ENCODE data around the gene TMEM205.
A peak's percentile ranks its signal among the peaks of the same experiment; 100 is the strongest.
"Not testable (repeated sequence)": the region's sequence is repeated elsewhere in the genome, so short reads cannot be mapped to it uniquely, and the experiment has no call there.

Gene TMEM205

DNA sequence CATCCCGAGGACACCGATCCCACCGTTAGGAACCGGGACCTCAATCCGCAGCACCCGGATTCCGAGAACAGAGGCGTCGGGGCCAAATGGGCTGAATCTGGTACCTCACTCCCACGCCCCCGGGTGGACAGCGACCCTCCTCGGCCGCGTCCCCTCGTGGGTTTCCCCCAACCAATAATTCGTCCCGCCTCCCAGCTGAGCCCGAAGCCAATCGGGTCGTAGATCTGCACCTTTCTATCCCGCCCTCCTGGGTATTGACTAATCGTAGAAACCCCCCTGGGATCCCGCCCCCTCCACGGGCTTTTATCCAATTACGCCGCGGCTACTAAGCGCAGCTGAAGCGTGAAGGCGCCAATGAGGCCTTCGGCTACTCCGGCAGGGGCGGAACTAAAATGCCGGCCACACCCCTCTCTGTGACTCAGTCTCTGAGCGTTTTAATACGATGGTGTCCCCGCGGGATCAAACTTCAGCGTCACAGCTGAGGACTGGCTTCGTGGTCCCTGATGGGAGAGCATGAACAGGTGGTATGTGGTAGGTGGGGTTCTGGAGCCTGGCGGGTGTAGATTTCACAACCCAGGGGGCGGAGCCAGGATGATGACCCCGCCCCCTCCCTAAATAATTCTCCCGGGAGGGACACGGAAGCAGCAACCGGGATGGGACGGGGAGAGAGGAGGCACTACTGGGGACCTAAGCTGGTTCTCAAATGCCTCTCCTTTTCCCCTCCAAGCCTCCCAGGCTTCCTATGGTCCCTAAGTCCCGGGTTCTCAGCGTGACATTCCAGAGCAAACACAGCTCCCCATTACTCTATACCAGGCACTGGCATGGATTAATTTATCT lies at the start of gene TMEM205, which contains the start of gene CCDC159:
Gene TMEM205 (minus strand): TSS at position 165 of the 837 bp plus-strand sequence. CDS start 649 bp downstream, outside the sequence.
Gene CCDC159 (plus strand): TSS at position 416 of the 837 bp plus-strand sequence. CDS start 88 bp downstream, at position 504.
- DNase-seq: peak; percentile 99

DNA sequence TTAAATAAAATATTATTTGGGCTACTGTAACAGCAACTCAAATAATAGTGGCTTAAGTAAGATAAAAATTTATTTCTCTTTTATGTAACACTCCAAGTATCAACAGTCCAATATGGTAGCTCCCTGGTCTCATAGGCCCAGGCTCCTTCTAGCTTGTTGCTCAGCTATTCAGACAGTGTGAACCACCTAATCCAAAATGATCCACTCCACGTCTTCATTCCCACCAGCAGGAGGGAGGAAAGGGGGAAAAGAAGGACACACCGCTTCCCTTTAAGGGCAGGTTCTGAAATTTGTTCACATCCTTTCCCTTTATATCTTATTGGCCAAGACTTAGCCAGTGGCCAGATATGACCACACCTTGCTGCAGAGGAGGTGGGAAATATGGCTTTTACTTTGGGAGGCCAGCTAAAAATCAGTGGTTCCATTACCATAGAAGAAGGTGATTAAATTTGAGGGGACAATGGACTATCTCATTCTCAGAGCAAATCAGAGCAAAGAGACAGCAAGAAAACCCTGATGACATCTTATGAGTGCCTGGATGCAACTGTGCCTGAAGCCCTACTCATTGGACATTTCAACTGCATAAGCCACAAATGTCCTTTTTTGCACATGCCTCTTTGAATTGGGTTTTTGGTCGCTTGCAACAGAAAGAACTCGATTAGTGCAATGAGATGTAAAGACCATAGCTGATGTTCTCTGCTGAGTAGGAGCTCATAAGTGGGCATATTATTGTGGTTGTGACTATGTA lies 45.0 kb upstream of the TMEM205 start:
- DNase-seq: no peak

DNA sequence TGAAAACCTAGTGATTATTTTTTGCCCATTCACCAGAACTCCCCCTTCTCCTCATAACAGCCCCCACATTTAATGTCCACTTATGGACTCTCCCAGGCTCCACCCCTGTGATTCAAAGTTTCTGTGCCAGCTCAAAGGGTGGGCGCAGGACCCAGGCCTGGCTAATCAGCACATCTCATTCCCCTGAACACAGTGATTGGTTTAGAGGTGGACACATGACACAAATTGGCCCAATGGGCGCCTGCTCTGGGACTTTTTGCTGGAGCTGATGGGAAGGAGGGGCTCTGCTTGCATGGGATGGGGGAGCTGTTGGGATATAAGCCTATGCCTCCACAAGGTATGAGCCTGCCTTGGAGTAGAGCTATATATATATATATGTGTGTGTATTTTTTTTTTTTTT lies 44.3 kb upstream of the TMEM205 start:
- DNase-seq: no peak

DNA sequence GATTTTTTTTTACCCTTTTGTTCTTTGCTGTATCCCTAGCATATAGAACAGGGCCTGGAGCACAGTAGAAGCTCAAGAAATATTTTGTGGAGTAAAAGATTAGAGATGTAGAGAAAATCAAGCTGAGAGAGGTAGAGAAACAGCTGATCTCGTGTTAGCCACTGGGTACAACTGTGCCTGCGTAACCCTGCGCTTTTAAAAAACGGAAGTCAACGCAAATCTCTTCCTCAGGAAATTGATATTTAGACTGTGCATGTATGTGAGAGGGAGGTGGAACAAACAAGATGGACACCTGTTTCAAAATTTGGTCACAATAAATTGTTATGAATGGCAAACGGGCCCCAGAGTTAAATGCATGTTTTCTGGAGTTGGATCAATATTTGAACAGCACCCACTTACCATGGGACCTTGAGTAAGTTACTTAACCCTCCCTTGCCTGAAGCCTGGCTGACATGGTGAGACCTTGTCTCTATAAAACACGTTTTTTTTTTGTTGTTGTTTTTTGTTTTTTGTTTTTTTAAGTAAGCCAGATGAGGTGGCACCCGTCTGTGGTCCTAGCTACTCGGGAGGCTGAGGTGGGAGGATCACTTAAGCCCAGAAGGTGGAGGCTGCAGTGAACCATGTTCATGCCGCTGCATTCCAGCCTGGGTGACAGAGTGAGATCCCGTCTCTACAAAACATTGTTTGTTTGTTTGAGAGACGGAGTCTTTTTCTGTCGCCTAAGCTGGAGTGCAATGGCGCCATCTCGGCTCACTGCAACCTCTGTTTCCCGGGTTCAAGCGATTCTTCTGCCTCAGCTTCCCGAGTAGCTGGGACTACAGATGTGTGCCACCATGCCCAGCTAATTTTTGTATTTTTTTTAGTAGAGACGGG lies 41.3 kb upstream of the TMEM205 start:
- DNase-seq: no peak

DNA sequence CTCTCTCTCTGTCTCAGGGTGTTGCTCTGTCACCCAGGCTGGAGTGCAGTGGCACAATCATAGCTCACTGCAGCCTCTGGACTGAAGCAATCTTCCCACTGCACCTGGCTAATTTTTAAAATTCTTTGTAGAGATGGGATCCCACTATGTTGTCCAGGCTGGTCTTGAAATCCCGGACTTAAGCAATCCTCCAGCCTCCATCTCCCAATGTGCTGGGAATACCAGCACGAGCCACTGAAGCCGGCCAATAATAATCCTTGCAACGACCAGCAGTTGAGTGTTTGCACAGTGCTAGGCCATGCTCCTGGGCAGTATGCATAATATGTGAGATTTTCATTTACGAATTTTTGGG lies 38.7 kb upstream of the TMEM205 start:
- no peak for DNase-seq

- DNase-seq: no peak
Measured at GRCh38 chr19:11383706-11384048, 37.6 kb upstream of the TMEM205 start.

- DNase-seq: no peak
Measured at GRCh38 chr19:11382898-11383705, 37.0 kb upstream of the TMEM205 start.

GRCh38 chr19:11380653-11381537 lies 34.8 kb upstream of the TMEM205 start:
- peak; percentile 97 for DNase-seq

DNA sequence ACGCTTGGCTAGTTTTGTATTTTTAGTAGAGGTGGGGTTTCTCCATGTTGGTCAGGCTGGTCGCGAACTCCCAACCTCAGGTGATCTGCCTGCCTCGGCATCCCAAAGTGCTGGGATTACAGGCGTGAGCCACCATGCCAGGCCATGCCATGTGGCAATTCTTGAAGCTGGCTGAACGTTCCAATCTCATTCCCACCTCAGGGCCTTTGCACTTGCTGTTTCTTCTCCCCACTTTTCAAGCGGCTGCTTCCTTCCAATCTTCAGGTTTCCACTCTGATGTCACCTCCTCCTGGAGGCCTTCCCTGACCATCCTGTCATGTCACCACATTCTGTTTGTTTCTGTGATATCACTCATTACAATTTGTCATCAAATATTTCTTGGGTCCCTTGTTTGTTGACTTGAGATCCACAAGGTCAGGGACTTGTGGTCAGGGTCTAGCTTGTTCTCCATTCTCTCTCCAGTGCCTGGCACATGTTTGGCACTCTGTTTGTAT lies 33.8 kb upstream of the TMEM205 start:
- DNase-seq: no peak

- not testable (repeated sequence) for DNase-seq
Measured at GRCh38 chr19:11379269-11379845, 33.3 kb upstream of the TMEM205 start.

- DNase-seq: peak; percentile 23
Measured at GRCh38 chr19:11378319-11379189, 32.5 kb upstream of the TMEM205 start.

- no peak for DNase-seq
Measured at GRCh38 chr19:11377756-11378155, 31.7 kb upstream of the TMEM205 start.

DNA sequence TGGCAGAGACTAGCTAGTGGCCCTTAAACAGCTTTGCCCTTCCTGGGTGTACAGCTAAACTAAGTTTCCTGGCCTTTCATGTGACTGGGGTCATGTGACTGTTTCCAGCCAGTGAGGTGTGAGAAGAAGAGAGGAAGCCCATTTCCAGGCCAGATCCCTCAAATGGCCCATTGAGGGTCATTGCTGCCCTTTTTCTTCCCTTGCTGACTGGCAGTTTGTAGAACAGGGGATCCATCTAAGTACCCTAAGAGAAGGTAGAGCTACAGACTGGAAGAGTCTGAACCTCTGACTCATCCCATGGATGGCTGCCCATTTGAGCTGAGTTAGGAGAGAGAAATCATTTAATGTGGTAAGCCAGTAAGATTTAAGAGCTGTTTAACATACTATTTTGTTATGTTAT lies 31.2 kb upstream of the TMEM205 start:
- DNase-seq: no peak

- peak; percentile 26 for DNase-seq
Measured at GRCh38 chr19:11375143-11375948, 29.3 kb upstream of the TMEM205 start.

DNA sequence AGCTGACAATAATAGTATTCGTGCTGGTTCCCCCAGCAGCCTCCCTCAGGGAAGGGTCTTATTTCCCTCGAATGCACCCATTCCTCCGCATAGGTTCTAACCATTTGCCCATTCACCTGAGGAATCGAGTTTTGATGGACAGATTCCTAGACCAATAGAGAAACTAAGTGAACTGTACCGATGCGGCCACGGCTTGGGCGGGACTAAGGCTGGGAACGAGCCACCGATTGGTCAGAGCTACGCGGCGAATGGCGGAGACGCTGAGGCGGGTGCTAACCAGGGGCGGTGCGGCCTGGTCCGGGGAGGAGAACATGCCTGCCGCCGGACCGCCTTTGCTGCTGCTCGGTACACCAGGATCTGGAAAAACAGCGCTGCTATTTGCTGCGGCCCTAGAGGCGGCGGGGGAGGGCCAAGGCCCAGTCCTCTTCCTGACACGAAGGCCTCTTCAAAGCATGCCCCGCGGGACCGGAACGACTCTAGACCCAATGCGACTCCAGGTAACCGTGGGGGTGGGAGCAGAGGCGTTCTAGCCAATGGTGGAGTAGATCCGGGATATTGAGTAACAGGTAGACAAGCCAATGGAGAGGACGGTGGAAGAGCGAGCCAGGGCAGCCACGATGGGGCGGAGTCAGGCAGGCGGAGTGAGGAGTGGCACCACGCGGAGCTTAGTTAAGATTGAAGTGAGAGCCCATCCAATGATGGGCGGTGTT lies 28.5 kb upstream of the TMEM205 start, which contains the start of gene SWSAP1:
Gene SWSAP1 (plus strand): TSS at position 234 of the 710 bp plus-strand sequence. CDS start 15 bp downstream, at position 249.
- DNase-seq: peak; percentile 99

- DNase-seq: no peak
Measured at GRCh38 chr19:11373885-11374432, 27.9 kb upstream of the TMEM205 start.

GRCh38 chr19:11373166-11373884 lies 27.3 kb upstream of the TMEM205 start:
- DNase-seq: peak; percentile 80

Data from NCI-H1092 (cell line).